GM12878 (cell line): ENCODE measurements around the gene UAP1.

Experiments used
- ATF3 ChIP-seq: IDR thresholded peaks from 2 replicates; pipeline ENCODE4 v1.6.1; 2011; ENCODE audit warnings: low read depth, mild to moderate bottlenecking, low read length, moderate library complexity, borderline replicate concordance; ENCODE audit errors: extremely low read depth
- BCLAF1 ChIP-seq: fragments of 450-650 bp; IDR thresholded peaks from 2 replicates; pipeline ENCODE4 v1.6.1; 2017; ENCODE audit warnings: antibody characterized with exemption, mild to moderate bottlenecking, moderate library complexity
- CHD2 ChIP-seq: IDR thresholded peaks from 2 replicates; pipeline ENCODE4 v1.6.1; 2011; ENCODE audit warnings: low read depth, low read length, improper control_type of control experiment, borderline replicate concordance
- CTCF ChIP-seq, 3 experiments: IDR thresholded peaks in 2 of 3; conservative IDR thresholded peaks in 1 of 3; 2 replicates each; pipeline ENCODE4 v1.5.1; 2011; ENCODE audit warnings: low read depth in 3 of 3, low read length in 3 of 3, mild to moderate bottlenecking in 3 of 3, control low read depth in 2 of 3, moderate library complexity in 2 of 3, inconsistent platforms in 1 of 3, mixed read lengths in 1 of 3; ENCODE audit not compliant: control insufficient read depth in 2 of 3, insufficient read depth in 1 of 3; ENCODE audit errors: extremely low read depth in 1 of 3

- no peak for TF ChIP-seq BCLAF1
- TF ChIP-seq ATF3, result no peak
- TF ChIP-seq CHD2, result no peak
- TF ChIP-seq CTCF (IDR thresholded peaks at IDR 0.05 in 2 of 3, conservative IDR thresholded peaks at IDR 0.05 in 1 of 3; ENCODE audit: control insufficient read depth in 2 of 3, extremely low read depth in 1 of 3, insufficient read depth in 1 of 3, low read depth in 3 of 3, low read length in 3 of 3), result no peak
Observed at GRCh38 chr1:162538815-162539431, 22.6 kb upstream of the UAP1 start.
